Melanocyte of skin (primary cell): Measurements from ENCODE around the gene CTAGE8. TPM values are rescaled to one million over a fixed set of nuclear protein-coding genes. Genes with fewer than 3 reads are reported as not detected.

ENCODE experiments used
- total RNA-seq, 2 donors: library from RNA; depleted of rRNA; stranded (reverse); fragments of >200 nt; gene quantifications; 2 replicates each; pipeline ENCODE4 v1.2.3, GENCODE V29; 2012

The CTAGE8 gene, protein sequence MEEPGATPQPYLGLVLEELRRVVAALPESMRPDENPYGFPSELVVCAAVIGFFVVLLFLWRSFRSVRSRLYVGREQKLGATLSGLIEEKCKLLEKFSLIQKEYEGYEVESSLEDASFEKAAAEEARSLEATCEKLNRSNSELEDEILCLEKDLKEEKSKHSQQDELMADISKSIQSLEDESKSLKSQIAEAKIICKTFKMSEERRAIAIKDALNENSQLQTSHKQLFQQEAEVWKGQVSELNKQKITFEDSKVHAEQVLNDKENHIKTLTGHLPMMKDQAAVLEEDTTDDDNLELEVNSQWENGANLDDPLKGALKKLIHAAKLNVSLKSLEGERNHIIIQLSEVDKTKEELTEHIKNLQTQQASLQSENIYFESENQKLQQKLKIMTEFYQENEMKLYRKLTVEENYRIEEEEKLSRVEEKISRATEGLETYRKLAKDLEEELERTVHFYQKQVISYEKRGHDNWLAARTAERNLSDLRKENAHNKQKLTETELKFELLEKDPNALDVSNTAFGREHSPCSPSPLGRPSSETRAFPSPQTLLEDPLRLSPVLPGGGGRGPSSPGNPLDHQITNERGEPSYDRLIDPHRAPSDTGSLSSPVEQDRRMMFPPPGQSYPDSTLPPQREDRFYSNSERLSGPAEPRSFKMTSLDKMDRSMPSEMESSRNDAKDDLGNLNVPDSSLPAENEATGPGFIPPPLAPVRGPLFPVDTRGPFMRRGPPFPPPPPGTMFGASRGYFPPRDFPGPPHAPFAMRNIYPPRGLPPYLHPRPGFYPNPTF
- 1 to 10 TPM in 1 of 2 donors, under 1 TPM in 1; 0.33 to 1.4 TPM for total RNA-seq

DNA sequence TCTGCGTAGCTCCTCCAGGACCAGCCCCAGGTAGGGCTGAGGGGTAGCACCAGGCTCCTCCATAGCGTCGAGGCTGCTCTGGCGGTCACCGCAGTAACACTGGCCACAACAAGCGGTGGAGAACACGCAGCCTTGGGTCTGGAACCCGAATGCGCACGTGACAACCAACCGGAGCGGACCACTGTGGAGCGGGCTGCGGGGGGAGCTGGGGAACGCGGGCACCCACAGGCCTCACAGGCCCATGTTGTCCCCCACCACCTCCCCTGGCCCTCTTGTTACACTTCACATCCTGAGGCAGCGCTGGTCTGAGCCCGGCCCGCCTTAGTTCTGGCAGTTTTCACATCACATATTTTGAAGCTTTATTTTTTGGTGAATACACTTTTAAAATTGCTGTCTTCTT is at the start of gene CTAGE8:
Gene CTAGE8, minus strand, starts transcription at position 101 of the 400 bp plus-strand sequence. Its CDS starts 38 bp downstream, at position 63.

DNA sequence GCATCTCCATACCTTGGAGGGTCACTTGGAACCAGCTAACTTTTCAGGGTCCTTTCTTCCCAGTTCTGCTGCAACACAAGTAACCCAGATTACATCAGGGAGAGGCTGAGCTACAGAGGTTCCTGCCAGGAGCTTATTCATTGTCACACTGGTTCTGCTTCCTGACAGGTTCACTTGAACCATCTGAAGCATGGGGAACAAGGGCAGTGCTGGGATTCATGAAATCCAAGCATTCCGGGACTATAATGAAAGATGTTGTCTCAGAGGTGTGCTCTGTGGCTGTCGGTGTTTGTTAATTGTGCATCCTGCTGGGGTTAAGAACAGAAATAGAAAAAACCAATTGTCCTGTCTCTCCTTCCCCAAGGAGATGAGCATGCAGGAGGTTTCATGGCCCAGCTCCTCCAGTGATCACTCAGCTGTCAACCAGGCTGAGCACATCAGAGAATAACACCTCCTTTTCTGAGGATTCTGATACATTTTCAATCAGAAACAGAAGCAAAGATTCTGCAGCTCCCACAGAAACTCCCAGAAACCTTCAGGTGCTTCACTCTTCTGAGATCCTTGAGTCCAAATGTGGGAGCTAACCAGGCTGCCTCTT is 42.9 kb upstream of the CTAGE8 start, which contains the start of gene OR2A1:
Gene OR2A1, plus strand, starts transcription at position 548 of the 598 bp plus-strand sequence. CDS start 5,706 bp downstream, outside the sequence.

GRCh38 chr7:144264692-144265091 is 4.4 kb downstream of the CTAGE8 start, which contains the start of gene OR2A7:
Gene OR2A7, minus strand, starts transcription at chr7:144264792. Its CDS starts 5,164 bp downstream, at chr7:144259628.

DNA sequence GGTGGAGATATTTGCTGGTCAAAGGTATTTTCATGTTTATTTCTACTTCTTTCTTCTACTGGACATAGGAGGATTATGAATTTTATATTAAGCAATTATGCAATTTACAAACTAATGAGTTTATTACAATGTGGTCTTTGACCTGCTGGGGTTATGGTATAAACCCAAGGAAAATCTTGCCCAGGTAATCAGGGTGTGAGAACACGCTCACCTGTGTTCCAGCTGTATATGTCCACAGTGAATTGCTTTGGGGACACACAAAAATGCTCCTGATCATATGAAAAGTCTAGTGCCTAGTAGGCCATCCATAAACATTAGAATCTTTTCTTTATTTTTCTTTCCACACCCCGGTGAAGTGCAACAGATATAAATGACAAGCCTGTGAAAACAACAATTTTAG is 29.7 kb downstream of the CTAGE8 start, which contains the start of gene OR2A42:
Gene OR2A42, minus strand, starts transcription at position 241 of the 400 bp plus-strand sequence. CDS start 6,762 bp downstream, outside the sequence.

Other genes with a start within 250 kb of the CTAGE8 start
- gene OR2A5, start 220.3 kb downstream of the CTAGE8 start, total RNA-seq, result not detected
- gene OR2A25, start 199.5 kb downstream of the CTAGE8 start, total RNA-seq, result not detected
- not detected for gene OR2A12, start 183.0 kb downstream of the CTAGE8 start, total RNA-seq
- not detected for gene OR2A2, start 159.7 kb downstream of the CTAGE8 start, total RNA-seq
- gene OR2A14, start 146.1 kb downstream of the CTAGE8 start, total RNA-seq, result not detected
- under 1 TPM; under 0.01 to 0.69 TPM for gene CTAGE4, start 85.8 kb downstream of the CTAGE8 start, total RNA-seq
- gene ARHGEF35, start 73.5 kb downstream of the CTAGE8 start, total RNA-seq, result 1 to 10 TPM in 1 of 2 donors, under 1 TPM in 1; 0.67 to 1.4 TPM
- gene OR2A42, start 29.7 kb downstream of the CTAGE8 start, total RNA-seq, result not detected
- 1 to 10 TPM in 1 of 2 donors, under 1 TPM in 1; 0.33 to 1.4 TPM for gene OR2A7, start 4.5 kb downstream of the CTAGE8 start, total RNA-seq
- gene OR2A1, start 43.1 kb upstream of the CTAGE8 start, total RNA-seq, result under 1 TPM in 1 of 2 donors, not detected in 1; 0.34 TPM
- 1 to 10 TPM; 1.7 to 3.8 TPM for gene ARHGEF5, start 86.1 kb upstream of the CTAGE8 start, total RNA-seq
- not detected for gene NOBOX, start 134.4 kb upstream of the CTAGE8 start, total RNA-seq